HG03175 (cell line): ENCODE measurements around the gene GARIN1A.
"Not testable (repeated sequence)": the region's sequence is repeated elsewhere in the genome, so short reads cannot be mapped to it uniquely, and the experiment has no call there.

Experiments used
- ATAC-seq: cut with Tn5 transposase; IDR thresholded peaks from one replicate; pipeline ENCODE4 v1.9.1; 2021; ENCODE audit warnings: mild to moderate bottlenecking, moderate library complexity; ENCODE audit not compliant: unreplicated experiment

The GARIN1A gene

DNA sequence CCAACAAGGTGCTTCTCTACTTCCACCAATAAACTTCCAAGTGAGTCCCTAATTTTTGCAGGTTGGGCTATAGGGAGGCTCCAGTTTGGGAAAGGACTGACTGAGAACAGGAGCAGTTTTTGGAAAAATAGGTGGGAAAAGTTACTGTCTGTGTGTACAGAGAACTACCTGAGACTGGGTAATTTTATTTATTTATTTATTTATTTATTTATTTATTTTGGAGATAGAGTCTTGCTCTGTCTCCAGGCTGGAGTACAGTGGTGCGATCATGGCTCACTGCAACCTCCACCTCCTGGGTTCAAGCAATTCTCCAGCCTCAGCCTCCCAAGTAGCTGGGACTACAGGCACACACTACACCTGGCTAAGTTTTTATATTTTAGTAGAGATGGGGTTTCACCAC, 11.2 kb downstream of the GARIN1A start:
- not testable (repeated sequence) for ATAC-seq

GRCh38 chr7:128683738-128684137, 11.6 kb downstream of the GARIN1A start:
- ATAC-seq = not testable (repeated sequence)

DNA sequence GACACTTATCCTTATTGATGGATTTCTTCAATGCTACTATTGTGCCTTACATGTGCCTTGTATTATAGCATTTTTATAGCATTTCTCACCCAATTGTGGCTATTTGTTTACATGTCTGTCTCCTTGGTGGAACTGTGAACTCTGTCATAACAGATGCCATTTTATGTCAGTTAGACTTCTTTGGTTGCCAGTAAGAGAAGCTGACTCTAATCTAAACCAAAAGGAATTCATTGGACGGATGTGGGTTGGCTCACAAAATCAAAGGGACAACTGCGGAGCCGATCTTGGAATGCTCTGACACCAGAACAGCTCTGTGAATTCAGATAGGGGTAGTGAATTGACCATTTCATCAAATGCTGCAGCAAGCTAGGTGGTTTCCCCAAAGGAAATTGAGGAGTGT, 15.0 kb downstream of the GARIN1A start:
- no peak for ATAC-seq

- no peak for ATAC-seq
These were observed 16.4 kb downstream of the GARIN1A start for GRCh38 chr7:128688492-128688891.

DNA sequence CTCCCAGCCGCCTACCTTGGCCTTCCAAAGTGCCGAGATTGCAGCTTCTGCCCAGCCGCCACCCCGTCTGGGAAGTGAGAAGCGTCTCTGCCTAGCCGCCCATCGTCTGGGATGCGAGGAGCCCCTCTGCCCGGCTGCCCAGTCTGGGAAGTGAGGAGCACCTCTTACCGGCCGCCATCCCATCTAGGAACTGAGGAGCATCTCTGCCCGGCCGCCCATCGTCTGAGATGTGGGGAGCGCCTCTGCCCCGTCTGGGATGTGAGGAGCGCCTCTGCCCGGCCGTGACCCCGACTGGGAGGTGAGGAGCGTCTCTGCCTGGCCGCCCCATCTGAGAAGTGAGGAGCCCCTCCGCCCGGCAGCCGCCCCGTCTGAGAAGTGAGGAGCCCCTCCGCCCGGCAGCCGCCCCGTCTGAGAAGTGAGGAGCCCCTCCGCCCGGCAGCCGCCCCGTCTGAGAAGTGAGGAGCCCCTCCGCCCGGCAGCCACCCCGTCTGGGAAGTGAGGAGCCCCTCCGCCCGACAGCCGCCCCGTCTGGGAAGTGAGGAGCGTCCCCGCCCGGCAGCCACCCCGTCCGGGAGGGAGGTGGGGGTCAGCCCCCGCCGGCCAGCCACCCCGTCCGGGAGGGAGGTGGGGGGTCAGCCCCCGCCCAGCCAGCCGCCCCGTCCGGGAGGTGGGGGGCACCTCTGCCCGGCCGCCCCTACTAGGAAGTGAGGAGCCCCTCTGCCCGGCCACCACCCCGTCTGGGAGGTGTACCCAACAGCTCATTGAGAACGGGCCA, 17.3 kb downstream of the GARIN1A start:
- ATAC-seq = not testable (repeated sequence)

DNA sequence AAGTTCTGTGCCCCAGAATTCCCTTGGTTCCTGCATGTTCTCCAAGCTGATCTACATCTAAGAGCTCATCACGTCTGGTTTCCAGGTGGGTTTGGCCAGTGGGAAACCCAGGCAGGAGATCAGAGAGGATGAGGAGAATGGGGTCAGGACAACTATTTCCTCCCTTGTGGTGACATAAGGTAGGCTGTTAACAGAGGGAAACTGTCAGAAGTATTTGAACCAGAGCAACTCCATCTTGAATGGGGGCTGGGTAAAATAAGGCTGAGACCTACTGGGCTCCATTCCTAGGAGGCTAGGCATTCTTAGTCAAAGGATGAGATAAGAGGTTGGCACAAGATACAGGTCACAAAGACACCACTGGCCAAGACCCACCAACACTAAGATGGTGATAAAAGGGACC, 19.1 kb downstream of the GARIN1A start:
- ATAC-seq = no peak

DNA sequence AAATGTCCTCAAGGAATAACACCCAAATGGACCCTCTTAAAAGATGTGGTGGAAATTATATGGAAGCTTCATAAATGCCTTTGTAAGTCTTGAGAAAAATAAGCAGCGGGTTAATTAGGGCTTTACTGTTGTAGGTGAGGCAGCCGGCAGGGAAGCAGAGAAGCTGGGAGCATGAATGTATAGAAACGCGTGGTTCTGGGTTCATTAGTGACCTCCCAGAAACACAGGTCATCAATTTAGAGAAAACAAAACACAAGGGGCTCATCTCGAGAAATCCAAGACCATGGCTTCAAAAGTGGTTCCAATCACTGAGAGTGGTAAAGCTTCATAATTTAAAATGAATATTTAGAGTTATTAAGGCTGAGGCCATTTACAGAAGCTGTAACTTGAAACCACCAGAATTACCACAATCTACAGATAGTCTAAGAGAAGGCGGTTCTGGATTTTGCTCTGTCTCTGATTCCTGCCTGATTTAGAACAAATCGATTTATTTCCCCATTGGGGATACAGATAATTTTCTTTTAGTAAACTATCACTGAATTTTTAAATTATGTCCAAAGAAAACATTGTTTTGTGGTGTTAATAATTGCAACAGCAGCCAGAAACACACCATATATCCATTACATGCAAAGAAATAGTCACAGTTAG, 20.7 kb downstream of the GARIN1A start:
- ATAC-seq = no peak

DNA sequence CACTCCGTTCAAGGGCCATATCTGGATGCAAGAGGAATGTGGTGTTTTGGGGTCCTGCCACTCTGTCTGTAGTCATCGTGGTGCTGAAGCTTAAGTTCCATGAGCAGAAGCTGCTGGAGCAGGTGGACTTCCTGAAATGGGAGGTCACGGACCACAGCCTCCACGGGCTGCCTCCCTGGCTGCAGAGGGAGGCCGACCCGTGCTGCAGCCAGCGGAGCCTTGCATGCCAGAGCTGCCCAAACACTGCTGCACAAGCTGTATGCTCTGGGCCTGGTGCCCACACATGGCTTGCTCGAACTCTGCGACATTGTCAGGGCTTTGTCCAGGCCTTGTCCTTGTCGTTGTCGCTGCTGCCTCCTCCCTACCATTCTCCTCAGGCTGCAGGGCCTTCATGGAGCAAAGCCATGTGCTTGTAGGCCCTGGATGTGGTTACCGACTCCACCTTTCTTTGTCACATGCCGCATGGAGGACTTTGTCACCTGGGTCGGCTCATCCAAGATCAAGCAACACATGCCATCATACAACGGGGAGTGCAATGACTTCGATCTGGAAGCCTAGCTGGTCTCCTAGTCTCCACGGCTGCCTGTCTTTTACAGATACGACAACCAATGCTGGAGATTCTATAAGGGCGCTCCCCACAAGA, 21.4 kb downstream of the GARIN1A start:
- no peak for ATAC-seq

DNA sequence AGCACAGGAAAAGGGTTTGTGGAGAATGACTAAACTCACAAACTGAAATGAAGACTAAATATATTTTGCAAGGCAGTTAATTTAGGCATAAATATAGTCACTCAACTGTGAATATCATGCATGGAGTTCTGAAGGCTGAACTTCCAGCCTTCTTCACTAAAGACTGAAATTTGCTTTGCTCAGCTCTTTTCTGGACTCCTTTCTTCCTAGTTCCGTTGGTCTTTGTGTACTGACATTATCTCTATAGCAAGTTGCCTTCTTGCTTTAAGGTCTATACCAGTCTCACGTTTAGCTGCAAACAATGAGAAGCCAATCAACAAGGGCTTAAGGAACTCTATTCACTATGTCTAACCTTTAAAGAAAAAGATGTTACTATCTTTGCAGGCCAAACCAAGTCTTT, 22.6 kb downstream of the GARIN1A start:
- ATAC-seq = no peak

- ATAC-seq = no peak
These were observed 25.3 kb downstream of the GARIN1A start for GRCh38 chr7:128697302-128697905.

- ATAC-seq = no peak
These were observed 27.2 kb downstream of the GARIN1A start for GRCh38 chr7:128699196-128699712.

DNA sequence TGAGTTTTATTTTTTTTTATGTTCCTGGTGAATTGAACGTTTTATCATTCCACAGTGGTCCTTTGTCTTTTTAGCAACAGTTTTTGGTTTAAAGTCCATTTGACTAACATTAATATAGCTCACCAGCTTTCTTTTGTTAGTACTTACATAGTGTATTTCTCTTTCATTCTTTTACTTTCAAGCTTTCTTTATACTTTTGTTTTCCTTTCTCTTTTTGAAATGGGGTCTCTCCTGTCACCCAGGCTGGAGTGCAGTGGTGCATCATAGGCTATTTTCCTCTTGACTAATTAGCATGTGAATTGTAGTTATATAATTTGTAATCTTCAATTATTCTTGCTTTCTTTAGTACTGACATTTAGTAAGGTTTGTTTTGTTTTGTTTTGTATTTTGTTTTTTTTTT, 27.8 kb downstream of the GARIN1A start:
- ATAC-seq = no peak

- no peak for ATAC-seq
These were observed 29.1 kb downstream of the GARIN1A start for GRCh38 chr7:128701062-128701785.

GRCh38 chr7:128703609-128704241, 31.6 kb downstream of the GARIN1A start:
- no peak for ATAC-seq

GRCh38 chr7:128705891-128706333, 33.8 kb downstream of the GARIN1A start:
- ATAC-seq = no peak

GRCh38 chr7:128707752-128708151, 35.7 kb downstream of the GARIN1A start:
- ATAC-seq = no peak

- no peak for ATAC-seq
These were observed 36.1 kb downstream of the GARIN1A start for GRCh38 chr7:128708235-128708634.

DNA sequence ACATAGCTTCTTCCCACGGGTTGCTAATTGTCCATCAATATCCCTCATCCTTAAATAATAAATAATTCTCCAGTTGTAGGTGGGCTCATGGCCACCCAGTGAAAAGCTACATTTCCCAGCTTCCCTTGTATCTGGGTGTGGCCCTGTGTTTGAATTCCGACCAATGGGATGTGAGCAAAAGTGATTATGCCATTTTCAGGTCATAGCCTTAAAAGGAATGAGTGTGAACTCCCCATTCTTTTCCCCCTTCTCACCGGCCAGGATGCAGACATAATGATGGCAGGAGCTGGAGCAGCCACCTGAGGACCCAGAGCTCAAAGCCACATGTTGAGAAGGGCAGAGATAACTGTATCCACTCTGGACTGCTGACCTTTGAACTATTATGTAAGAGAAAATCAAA, 36.7 kb downstream of the GARIN1A start:
- ATAC-seq = no peak

DNA sequence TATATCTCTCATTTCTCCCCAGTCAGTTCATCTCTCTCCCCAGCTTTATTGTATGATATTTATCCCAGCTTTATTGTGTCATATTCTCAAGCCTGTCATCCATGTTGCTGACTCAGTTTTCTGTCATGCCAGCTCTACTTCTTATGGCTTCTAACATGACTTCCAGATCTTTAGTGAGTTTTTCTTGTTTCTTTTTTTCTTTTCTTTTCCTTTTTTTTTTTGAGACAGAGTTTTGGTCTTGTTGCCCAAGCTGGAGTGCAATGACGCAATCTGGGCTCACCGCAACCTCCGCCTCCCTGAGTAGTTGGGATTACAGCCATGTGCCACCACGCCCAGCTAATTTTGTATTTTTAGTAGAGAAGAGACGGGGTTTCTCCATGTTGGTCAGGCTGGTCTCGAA, 38.4 kb downstream of the GARIN1A start:
- no peak for ATAC-seq

DNA sequence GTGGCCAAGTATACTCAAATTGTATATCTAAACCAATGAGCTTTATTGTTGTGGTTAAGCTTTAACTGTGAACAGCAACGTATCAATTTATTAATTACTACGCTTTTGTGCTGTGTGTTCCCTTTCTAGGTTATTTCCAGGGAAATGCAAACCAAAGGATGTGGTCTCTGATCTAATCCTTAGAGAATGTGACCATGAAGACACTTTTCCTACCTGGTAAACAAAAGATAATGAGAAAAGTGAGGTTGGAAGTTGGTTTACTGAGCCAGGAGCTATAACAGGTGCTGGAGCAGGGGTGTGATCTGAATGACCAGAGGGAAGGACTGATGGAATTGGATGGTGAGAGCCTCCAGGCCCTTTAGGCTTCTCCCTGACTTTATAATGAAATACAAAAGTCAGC, 41.7 kb downstream of the GARIN1A start:
- ATAC-seq = no peak
